HG02973 (cell line): ENCODE data around the gene IL1R2.

Experiments
- ATAC-seq: cut with Tn5 transposase; IDR thresholded peaks from one replicate; pipeline ENCODE4 v1.9.1; 2021; ENCODE audit warnings: moderate library complexity; ENCODE audit not compliant: unreplicated experiment

Gene IL1R2

GRCh38 chr2:102034683-102035548 is 43.2 kb downstream of the IL1R2 start:
- ATAC-seq, result no peak

GRCh38 chr2:102037681-102038080 is 45.9 kb downstream of the IL1R2 start:
- ATAC-seq, result no peak

- no peak for ATAC-seq
Measured at GRCh38 chr2:102040229-102040628, 48.5 kb downstream of the IL1R2 start.

GRCh38 chr2:102041351-102041750 is 49.6 kb downstream of the IL1R2 start:
- no peak for ATAC-seq

- no peak for ATAC-seq
Measured at GRCh38 chr2:102042196-102043081, 50.7 kb downstream of the IL1R2 start.

GRCh38 chr2:102043560-102043959 is 51.8 kb downstream of the IL1R2 start:
- no peak for ATAC-seq

- no peak for ATAC-seq
Measured at GRCh38 chr2:102044235-102044896, 52.6 kb downstream of the IL1R2 start.

GRCh38 chr2:102044967-102045489 is 53.3 kb downstream of the IL1R2 start:
- ATAC-seq, result no peak

- no peak for ATAC-seq
Measured at GRCh38 chr2:102045697-102046096, 53.9 kb downstream of the IL1R2 start.

GRCh38 chr2:102046135-102046986 is 54.6 kb downstream of the IL1R2 start:
- ATAC-seq, result no peak

- no peak for ATAC-seq
Measured at GRCh38 chr2:102048465-102048864, 56.7 kb downstream of the IL1R2 start.

GRCh38 chr2:102049756-102050443 is 58.1 kb downstream of the IL1R2 start:
- ATAC-seq, result no peak

- ATAC-seq, result no peak
Measured at GRCh38 chr2:102050854-102051391, 59.2 kb downstream of the IL1R2 start.

- ATAC-seq, result no peak
Measured at GRCh38 chr2:102051692-102052277, 60.0 kb downstream of the IL1R2 start.

- ATAC-seq, result no peak
Measured at GRCh38 chr2:102052365-102052764, 60.6 kb downstream of the IL1R2 start.

GRCh38 chr2:102053096-102053495 is 61.3 kb downstream of the IL1R2 start:
- no peak for ATAC-seq

- no peak for ATAC-seq
Measured at GRCh38 chr2:102055346-102055990, 63.7 kb downstream of the IL1R2 start.

- ATAC-seq, result no peak
Measured at GRCh38 chr2:102056079-102056581, 64.4 kb downstream of the IL1R2 start.
